ENCODE data around the gene HOXA11.

- TF ChIP-seq EZH2 (IDR thresholded peaks at IDR 0.05; ENCODE audit: borderline replicate concordance, low read depth, low read length, poor library complexity, severe bottlenecking): peak; percentile 94
- TF ChIP-seq, protein P1, sequence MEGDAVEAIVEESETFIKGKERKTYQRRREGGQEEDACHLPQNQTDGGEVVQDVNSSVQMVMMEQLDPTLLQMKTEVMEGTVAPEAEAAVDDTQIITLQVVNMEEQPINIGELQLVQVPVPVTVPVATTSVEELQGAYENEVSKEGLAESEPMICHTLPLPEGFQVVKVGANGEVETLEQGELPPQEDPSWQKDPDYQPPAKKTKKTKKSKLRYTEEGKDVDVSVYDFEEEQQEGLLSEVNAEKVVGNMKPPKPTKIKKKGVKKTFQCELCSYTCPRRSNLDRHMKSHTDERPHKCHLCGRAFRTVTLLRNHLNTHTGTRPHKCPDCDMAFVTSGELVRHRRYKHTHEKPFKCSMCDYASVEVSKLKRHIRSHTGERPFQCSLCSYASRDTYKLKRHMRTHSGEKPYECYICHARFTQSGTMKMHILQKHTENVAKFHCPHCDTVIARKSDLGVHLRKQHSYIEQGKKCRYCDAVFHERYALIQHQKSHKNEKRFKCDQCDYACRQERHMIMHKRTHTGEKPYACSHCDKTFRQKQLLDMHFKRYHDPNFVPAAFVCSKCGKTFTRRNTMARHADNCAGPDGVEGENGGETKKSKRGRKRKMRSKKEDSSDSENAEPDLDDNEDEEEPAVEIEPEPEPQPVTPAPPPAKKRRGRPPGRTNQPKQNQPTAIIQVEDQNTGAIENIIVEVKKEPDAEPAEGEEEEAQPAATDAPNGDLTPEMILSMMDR (conservative IDR thresholded peaks at IDR 0.05; ENCODE audit: low read depth, low read length): no peak
Observed at GRCh38 chr7:27139334-27140125, 45.5 kb downstream of the HOXA11 start.

All from A673 (cell line).